GM19324 (cell line): ENCODE measurements around the gene ARIH2.
"Not testable (repeated sequence)": the region's sequence is repeated elsewhere in the genome, so short reads cannot be mapped to it uniquely, and the experiment has no call there.

ENCODE experiments used
- ATAC-seq: cut with Tn5 transposase; IDR thresholded peaks from one replicate; pipeline ENCODE4 v1.9.1; 2021; ENCODE audit warnings: mild to moderate bottlenecking, moderate library complexity; ENCODE audit not compliant: unreplicated experiment, low FRiP score

Gene ARIH2

GRCh38 chr3:48918388-48919214 is at the start of gene ARIH2:
Gene ARIH2, plus strand, starts transcription at chr3:48918842. Its CDS starts 8,717 bp downstream, at chr3:48927559.
- ATAC-seq, result peak; percentile 87

GRCh38 chr3:48877671-48878070 is 41.0 kb upstream of the ARIH2 start:
- no peak for ATAC-seq

- ATAC-seq, result no peak
Measured at GRCh38 chr3:48879307-48879993, 39.2 kb upstream of the ARIH2 start.

GRCh38 chr3:48879994-48880377 is 38.7 kb upstream of the ARIH2 start:
- ATAC-seq, result no peak

- ATAC-seq, result no peak
Measured at GRCh38 chr3:48881006-48881405, 37.6 kb upstream of the ARIH2 start.

GRCh38 chr3:48881652-48882114 is 37.0 kb upstream of the ARIH2 start:
- no peak for ATAC-seq

- ATAC-seq, result no peak
Measured at GRCh38 chr3:48885753-48886152, 32.9 kb upstream of the ARIH2 start.

GRCh38 chr3:48891606-48892005 is 27.0 kb upstream of the ARIH2 start:
- no peak for ATAC-seq

GRCh38 chr3:48894516-48894915 is 24.1 kb upstream of the ARIH2 start:
- no peak for ATAC-seq

GRCh38 chr3:48896936-48897335 is 21.7 kb upstream of the ARIH2 start:
- no peak for ATAC-seq

GRCh38 chr3:48897460-48898376 is 20.9 kb upstream of the ARIH2 start:
- peak; percentile 6 for ATAC-seq

- peak; percentile 94 for ATAC-seq
Measured at GRCh38 chr3:48898383-48899234, 20.0 kb upstream of the ARIH2 start, which contains the start of gene SLC25A20. Gene SLC25A20, minus strand, starts transcription at chr3:48898882. Its CDS starts 88 bp downstream, at chr3:48898794.

GRCh38 chr3:48899273-48899672 is 19.4 kb upstream of the ARIH2 start:
- no peak for ATAC-seq

GRCh38 chr3:48907026-48907425 is 11.6 kb upstream of the ARIH2 start:
- ATAC-seq, result not testable (repeated sequence)

GRCh38 chr3:48915296-48915695 is 3.3 kb upstream of the ARIH2 start:
- ATAC-seq, result no peak

- peak; percentile 21 for ATAC-seq
Measured at GRCh38 chr3:48919215-48920138, 835 bp downstream of the ARIH2 start.

GRCh38 chr3:48926425-48927392 is 8.1 kb downstream of the ARIH2 start:
- ATAC-seq, result no peak
